ENCODE measurements around the gene GGCT. TPM values are rescaled to one million over a fixed set of nuclear protein-coding genes. Genes with fewer than 3 reads are reported as not detected.

Gene GGCT
- total RNA-seq, 5 donors from 2014 or later (not counting 1 experiment from before 2014, with no cell fraction given), result 7.4 to 14.1 (median 12.5) TPM

- Histone ChIP-seq H3K9me3 (no peaks in the 10 kb centered on the region), H3K36me3 (ENCODE audit: control insufficient read depth in 2 of 2, extremely low read depth in 1 of 2, insufficient read depth in 1 of 2, low read length in 1 of 2) (peaks cover 0 to 6% of the 10 kb centered on the region in 2 donors), H3K27ac (ENCODE audit: low read length) (no peak overlapping the region), H3K27me3 (replicated peaks in 1 of 2; ENCODE audit: control insufficient read depth in 2 of 2, extremely low read depth in 1 of 2, insufficient read depth in 2 of 2, low read length in 1 of 2) (no peaks in the 10 kb centered on the region), H3K4me3 (ENCODE audit: control insufficient read depth in 1 of 2, extremely low read depth in 1 of 2, low read length in 1 of 2) (no peak overlapping the region), H3K4me1 (ENCODE audit: control insufficient read depth in 1 of 2, extremely low read depth in 1 of 2, insufficient read depth in 2 of 2, low read length in 2 of 2) (peaks cover 11 to 24% of the 10 kb centered on the region in 2 experiments)
- Mint-ChIP-seq H3K27ac (peak overlapping the region; percentile 19 to 66), H3K36me3 (peaks cover 26% of the 10 kb centered on the region), H3K27me3 (no peaks in the 10 kb centered on the region), H3K4me3 (no peak overlapping the region), H3K9me3 (no peaks in the 10 kb centered on the region), H3K4me1 (peaks cover 75 to 81% (median 78%) of the 10 kb centered on the region in 3 donors)
- no peak for ATAC-seq (replicated peaks in 1 of 4)
- WGBS (ENCODE audit: insufficient coverage), result 0% methylated on average over 1 of the region's 2 CpGs
- CTCF ChIA-PET, result interaction anchor here in 1 of 2 donors (1.0 kb wide), 1 partner anchor 12 kb away, joined by 4 read pairs; no protein-coding TSS in a partner anchor
- DNase-seq, result no peak
- POLR2A ChIA-PET, result interaction anchor here in 1 of 2 donors (0.6 kb wide), 1 partner anchor 246 kb away, joined by 3 read pairs; no protein-coding TSS in a partner anchor
These were observed 36.6 kb downstream of the GGCT start for GRCh38 chr7:30468041-30468440.

DNA sequence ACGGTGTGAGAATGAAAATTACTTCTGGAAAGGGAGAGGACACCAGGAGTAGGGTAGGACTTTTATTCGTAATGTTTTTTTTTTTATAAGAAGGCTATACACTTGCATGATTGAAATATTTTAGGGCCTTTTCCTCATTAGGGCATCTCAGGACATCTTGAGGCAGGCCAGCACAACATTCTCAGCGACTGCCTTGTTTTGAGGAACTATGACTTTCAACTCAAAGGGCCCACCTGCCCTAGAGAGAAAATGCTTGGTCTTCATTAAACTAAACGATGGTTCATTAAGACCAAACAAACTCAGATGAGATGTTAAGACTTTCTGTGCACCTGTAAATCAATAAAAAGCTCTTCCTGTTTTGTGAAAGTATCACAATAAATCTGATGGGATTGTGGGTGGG, 37.4 kb downstream of the GGCT start:
- ChIA-PET CTCF (no interaction called here), POLR2A (no interaction called here)
- Mint-ChIP-seq H3K27me3 (no peaks in the 10 kb centered on the region), H3K4me3 (no peak overlapping the region), H3K36me3 (peaks cover 20% of the 10 kb centered on the region), H3K27ac (no peak overlapping the region), H3K9me3 (no peaks in the 10 kb centered on the region), H3K4me1 (peaks cover 67 to 73% (median 71%) of the 10 kb centered on the region in 3 donors)
- DNase-seq (no peak), ATAC-seq (replicated peaks in 1 of 4) (no peak)
- Histone ChIP-seq H3K9me3 (no peaks in the 10 kb centered on the region), H3K36me3 (ENCODE audit: control insufficient read depth in 2 of 2, extremely low read depth in 1 of 2, insufficient read depth in 1 of 2, low read length in 1 of 2) (peaks cover 0 to 6% of the 10 kb centered on the region in 2 donors), H3K27me3 (replicated peaks in 1 of 2; ENCODE audit: control insufficient read depth in 2 of 2, extremely low read depth in 1 of 2, insufficient read depth in 2 of 2, low read length in 1 of 2) (no peaks in the 10 kb centered on the region), H3K4me3 (ENCODE audit: control insufficient read depth in 1 of 2, extremely low read depth in 1 of 2, low read length in 1 of 2) (no peak overlapping the region), H3K4me1 (ENCODE audit: control insufficient read depth in 1 of 2, extremely low read depth in 1 of 2, insufficient read depth in 2 of 2, low read length in 2 of 2) (peaks cover 10 to 16% of the 10 kb centered on the region in 2 experiments), H3K27ac (ENCODE audit: low read length) (no peak overlapping the region)
- WGBS (ENCODE audit: insufficient coverage), result 83% methylated on average over 2 of the region's 4 CpGs

DNA sequence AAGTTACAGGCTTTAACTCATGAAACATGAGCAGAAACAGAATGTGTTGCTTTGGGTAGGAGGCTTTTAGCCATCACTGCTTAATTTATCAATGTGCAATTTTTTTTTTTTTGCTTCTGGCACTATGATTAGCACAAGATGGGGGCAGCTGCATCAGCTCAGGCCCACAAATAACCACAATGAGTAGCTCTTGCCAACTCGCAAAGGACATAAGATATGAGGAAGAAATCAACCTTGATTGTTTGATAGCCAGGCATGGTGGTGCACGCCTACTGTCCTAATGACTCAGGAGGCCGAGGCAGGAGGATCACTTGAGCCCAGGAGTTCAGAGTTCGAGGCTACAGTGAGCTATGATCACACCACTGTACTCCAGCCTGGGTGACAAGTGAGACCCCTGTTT, 38.4 kb downstream of the GGCT start:
- no peak overlapping the region for H3K4me3 ChIP-seq (ENCODE audit: control insufficient read depth in 1 of 2, extremely low read depth in 1 of 2, low read length in 1 of 2)
- ATAC-seq (replicated peaks in 1 of 4), result no peak

GRCh38 chr7:30465811-30466180, 38.8 kb downstream of the GGCT start:
- Histone ChIP-seq H3K27ac (ENCODE audit: low read length) (no peak overlapping the region), H3K36me3 (ENCODE audit: control insufficient read depth in 2 of 2, extremely low read depth in 1 of 2, insufficient read depth in 1 of 2, low read length in 1 of 2) (peaks cover 0 to 6% of the 10 kb centered on the region in 2 donors), H3K27me3 (replicated peaks in 1 of 2; ENCODE audit: control insufficient read depth in 2 of 2, extremely low read depth in 1 of 2, insufficient read depth in 2 of 2, low read length in 1 of 2) (no peaks in the 10 kb centered on the region), H3K9me3 (no peaks in the 10 kb centered on the region), H3K4me1 (ENCODE audit: control insufficient read depth in 1 of 2, extremely low read depth in 1 of 2, insufficient read depth in 2 of 2, low read length in 2 of 2) (peaks cover 5% of the 10 kb centered on the region in 2 experiments), H3K4me3 (ENCODE audit: control insufficient read depth in 1 of 2, extremely low read depth in 1 of 2, low read length in 1 of 2) (no peak overlapping the region)
- Mint-ChIP-seq H3K36me3 (peaks cover 19% of the 10 kb centered on the region), H3K9me3 (no peaks in the 10 kb centered on the region), H3K27ac (no peak overlapping the region), H3K4me1 (peaks cover 53 to 58% (median 57%) of the 10 kb centered on the region in 3 donors), H3K27me3 (no peaks in the 10 kb centered on the region), H3K4me3 (no peak overlapping the region)
- CTCF ChIA-PET, result interaction anchor here in 1 of 2 donors (0.7 kb wide), 1 partner anchor 424 kb away, joined by 3 read pairs; no protein-coding TSS in a partner anchor
- no peak for DNase-seq
- POLR2A ChIA-PET, result no interaction called here
- no peak for ATAC-seq (replicated peaks in 1 of 4)
- no CpG with 5 or more reads among the region's 2 CpGs for WGBS (ENCODE audit: insufficient coverage)

More for the DNA sequence above, 38.4 kb downstream of the GGCT start:
- CTCF ChIA-PET, result no interaction called here
- no peaks in the 10 kb centered on the region for H3K9me3 ChIP-seq
- Mint-ChIP-seq H3K4me1 (peaks cover 57 to 63% (median 61%) of the 10 kb centered on the region in 3 donors), H3K27me3 (no peaks in the 10 kb centered on the region), H3K36me3 (peaks cover 19% of the 10 kb centered on the region), H3K4me3 (no peak overlapping the region), H3K27ac (no peak overlapping the region), H3K9me3 (no peaks in the 10 kb centered on the region)
- H3K27ac ChIP-seq (ENCODE audit: low read length), result no peak overlapping the region
- no peaks in the 10 kb centered on the region for H3K27me3 ChIP-seq (replicated peaks in 1 of 2; ENCODE audit: control insufficient read depth in 2 of 2, extremely low read depth in 1 of 2, insufficient read depth in 2 of 2, low read length in 1 of 2)
- peaks cover 0 to 6% of the 10 kb centered on the region in 2 donors for H3K36me3 ChIP-seq (ENCODE audit: control insufficient read depth in 2 of 2, extremely low read depth in 1 of 2, insufficient read depth in 1 of 2, low read length in 1 of 2)
- POLR2A ChIA-PET, result interaction anchor here in 1 of 2 donors (0.6 kb wide), 1 partner anchor 489 kb away, joined by 3 read pairs; no protein-coding TSS in a partner anchor
- peaks cover 7% of the 10 kb centered on the region in 2 experiments for H3K4me1 ChIP-seq (ENCODE audit: control insufficient read depth in 1 of 2, extremely low read depth in 1 of 2, insufficient read depth in 2 of 2, low read length in 2 of 2)
- DNase-seq, result no peak
- 96% methylated on average over 4 of the region's 4 CpGs for WGBS (ENCODE audit: insufficient coverage)

- peaks cover 15% of the 10 kb centered on the region for H3K36me3 Mint-ChIP-seq
- CTCF ChIA-PET, result interaction anchor here in 1 of 2 donors (0.7 to 1.3 kb wide), 2 partner anchors 189 to 423 kb away, joined by 3 read pairs; no protein-coding TSS in a partner anchor
- no peaks in the 10 kb centered on the region for H3K27me3 Mint-ChIP-seq
- DNase-seq (no peak), ATAC-seq (replicated peaks in 1 of 4) (no peak)
- H3K4me1 Mint-ChIP-seq, result peaks cover 48 to 54% (median 53%) of the 10 kb centered on the region in 3 donors
- no peak overlapping the region for H3K4me3 ChIP-seq (ENCODE audit: control insufficient read depth in 1 of 2, extremely low read depth in 1 of 2, low read length in 1 of 2)
- no peak overlapping the region for H3K4me3 Mint-ChIP-seq
- no peaks in the 10 kb centered on the region for H3K27me3 ChIP-seq (replicated peaks in 1 of 2; ENCODE audit: control insufficient read depth in 2 of 2, extremely low read depth in 1 of 2, insufficient read depth in 2 of 2, low read length in 1 of 2)
- peaks cover 5% of the 10 kb centered on the region in 2 experiments for H3K4me1 ChIP-seq (ENCODE audit: control insufficient read depth in 1 of 2, extremely low read depth in 1 of 2, insufficient read depth in 2 of 2, low read length in 2 of 2)
- H3K9me3 Mint-ChIP-seq, result no peaks in the 10 kb centered on the region
- H3K36me3 ChIP-seq (ENCODE audit: control insufficient read depth in 2 of 2, extremely low read depth in 1 of 2, insufficient read depth in 1 of 2, low read length in 1 of 2), result peaks cover 0 to 9% of the 10 kb centered on the region in 2 donors
- WGBS (ENCODE audit: insufficient coverage), result 100% methylated on average over 2 of the region's 5 CpGs
- H3K9me3 ChIP-seq, result no peaks in the 10 kb centered on the region
- no peak overlapping the region for H3K27ac ChIP-seq (ENCODE audit: low read length)
- POLR2A ChIA-PET, result no interaction called here
- peak overlapping the region in 1 of 2 donors; percentile 27 for H3K27ac Mint-ChIP-seq
These were observed 39.4 kb downstream of the GGCT start for GRCh38 chr7:30465046-30465810.

DNA sequence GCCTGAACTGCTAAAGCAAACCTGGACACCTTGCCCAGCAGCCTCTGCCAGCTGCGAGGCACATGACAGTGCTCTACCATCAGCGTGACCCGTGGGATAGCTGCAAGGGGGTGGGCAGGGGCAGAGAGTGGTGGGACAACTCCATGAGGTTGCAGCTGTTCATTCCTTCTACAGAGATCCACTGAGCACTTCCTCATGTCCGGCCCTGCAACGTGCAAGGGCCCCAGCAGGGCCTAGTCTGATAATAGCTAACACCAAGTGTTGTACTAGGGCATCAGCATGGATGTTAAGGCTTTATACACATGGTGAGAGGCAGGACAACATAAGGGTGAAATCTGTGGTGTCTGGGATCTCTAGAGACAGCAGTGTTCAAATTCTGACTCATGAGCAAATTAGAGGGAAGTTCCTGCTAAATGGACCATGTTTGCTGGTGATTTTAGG, 40.4 kb downstream of the GGCT start:
- H3K4me1 ChIP-seq (ENCODE audit: control insufficient read depth in 1 of 2, extremely low read depth in 1 of 2, insufficient read depth in 2 of 2, low read length in 2 of 2), result peaks cover 5% of the 10 kb centered on the region in 2 experiments
- ChIA-PET POLR2A (no interaction called here), CTCF (interaction anchor here (0.7 to 1.3 kb wide), 2 partner anchors 10 to 188 kb away, joined by 3 read pairs; no protein-coding TSS in a partner anchor)
- WGBS (ENCODE audit: insufficient coverage), result 85% methylated on average over 2 of the region's 5 CpGs
- DNase-seq (no peak), ATAC-seq (replicated peaks in 1 of 4) (no peak)
- H3K4me3 Mint-ChIP-seq, result no peak overlapping the region
- no peak overlapping the region for H3K27ac ChIP-seq (ENCODE audit: low read length)
- no peaks in the 10 kb centered on the region for H3K9me3 Mint-ChIP-seq
- no peak overlapping the region for H3K27ac Mint-ChIP-seq
- no peak overlapping the region for H3K4me3 ChIP-seq (ENCODE audit: control insufficient read depth in 1 of 2, extremely low read depth in 1 of 2, low read length in 1 of 2)
- peaks cover 13% of the 10 kb centered on the region for H3K36me3 Mint-ChIP-seq
- no peaks in the 10 kb centered on the region for H3K27me3 ChIP-seq (replicated peaks in 1 of 2; ENCODE audit: control insufficient read depth in 2 of 2, extremely low read depth in 1 of 2, insufficient read depth in 2 of 2, low read length in 1 of 2)
- H3K9me3 ChIP-seq, result no peaks in the 10 kb centered on the region
- H3K27me3 Mint-ChIP-seq, result no peaks in the 10 kb centered on the region
- H3K36me3 ChIP-seq (ENCODE audit: control insufficient read depth in 2 of 2, extremely low read depth in 1 of 2, insufficient read depth in 1 of 2, low read length in 1 of 2), result peaks cover 3 to 10% of the 10 kb centered on the region in 2 donors
- H3K4me1 Mint-ChIP-seq, result peaks cover 39 to 46% (median 44%) of the 10 kb centered on the region in 3 donors
